Stimulated activated naive CD4-positive, alpha-beta T cell treated with Interleukin-2 at 50 U/mL for 16 hours (primary cell): ENCODE measurements around the gene PDC.
"Not testable (repeated sequence)": the region's sequence is repeated elsewhere in the genome, so short reads cannot be mapped to it uniquely, and the experiment has no call there.

ENCODE experiments used
- DNase-seq: peaks from one replicate; lab custom pipeline; 2025; lab: John Stamatoyannopoulos, UW

Gene PDC

DNA sequence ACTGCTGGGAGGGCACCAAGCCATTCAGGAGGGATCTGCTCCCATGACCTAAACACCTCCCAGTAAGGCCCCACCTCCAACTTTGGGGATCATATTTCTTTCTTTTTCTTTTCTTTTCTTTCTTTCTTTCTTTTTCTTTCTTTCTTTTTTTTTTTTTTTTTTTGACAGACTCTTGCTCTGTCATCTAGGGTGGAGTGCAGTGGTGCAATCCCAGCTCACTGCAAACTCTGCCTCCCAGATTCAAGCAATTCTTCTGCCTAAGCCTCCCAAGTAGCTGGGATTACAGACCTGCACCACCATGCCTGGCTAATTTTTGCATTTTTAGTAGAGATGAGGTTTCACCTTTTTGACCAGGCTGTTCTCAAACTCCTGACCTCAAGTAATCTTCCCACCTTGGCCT lies 4.6 kb upstream of the PDC start:
- not testable (repeated sequence) for DNase-seq

DNA sequence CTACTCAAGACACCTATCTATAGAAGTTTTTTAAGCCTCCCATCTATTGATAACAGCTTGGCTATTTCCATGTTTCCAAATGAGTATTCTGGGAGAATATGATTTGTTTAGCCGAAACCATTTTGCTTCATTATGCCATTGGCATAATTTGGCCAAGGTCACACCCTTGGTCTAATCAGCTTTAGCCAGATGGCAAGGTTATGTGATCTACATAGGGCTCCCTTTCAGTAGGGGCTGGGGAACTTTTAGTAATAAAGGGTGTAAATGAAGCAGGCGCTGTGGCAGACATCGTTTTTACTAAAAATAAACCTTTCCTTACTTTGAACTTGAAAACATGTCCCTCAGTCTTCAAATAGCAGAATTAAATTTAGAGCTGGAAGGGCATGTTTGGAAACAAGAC lies 3.0 kb upstream of the PDC start:
- no peak for DNase-seq

DNA sequence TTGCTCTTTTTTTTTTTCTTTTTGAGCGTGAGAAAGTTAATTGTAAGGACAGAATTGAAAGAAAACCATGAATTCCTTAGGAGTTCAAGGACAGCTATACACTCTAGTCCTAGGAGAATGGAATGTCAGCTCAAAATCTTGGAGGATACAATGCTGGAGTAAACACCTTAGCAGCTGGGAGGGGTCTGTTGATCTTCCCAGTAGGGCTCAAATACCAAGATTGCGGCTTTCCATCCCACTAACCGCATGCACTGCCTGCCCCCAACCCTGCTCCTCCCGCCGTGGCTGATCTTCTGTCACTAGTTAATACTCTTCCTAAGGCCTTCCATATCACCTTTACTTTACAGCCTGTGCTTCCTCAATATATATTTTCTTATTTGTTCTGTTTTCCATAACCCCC lies 2.6 kb upstream of the PDC start:
- no peak for DNase-seq

DNA sequence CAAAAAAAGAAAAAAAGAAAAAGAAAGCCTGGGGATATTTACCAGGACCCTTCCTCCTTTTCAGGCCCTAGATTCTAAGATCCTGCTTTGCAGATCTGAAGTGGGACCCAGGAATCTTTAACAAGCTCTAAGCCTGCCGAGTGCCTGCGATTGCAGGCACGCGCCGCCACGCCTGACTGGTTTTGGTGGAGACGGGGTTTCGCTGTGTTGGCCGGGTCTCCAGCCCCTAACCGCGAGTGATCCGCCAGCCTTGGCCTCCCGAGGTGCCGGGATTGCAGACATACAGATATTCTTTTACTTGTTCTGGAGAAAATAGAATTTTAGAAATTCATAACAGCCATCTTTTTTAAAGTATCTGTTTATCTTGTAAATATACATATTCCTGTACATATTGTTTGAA lies 1.8 kb downstream of the PDC start:
- DNase-seq = not testable (repeated sequence)

DNA sequence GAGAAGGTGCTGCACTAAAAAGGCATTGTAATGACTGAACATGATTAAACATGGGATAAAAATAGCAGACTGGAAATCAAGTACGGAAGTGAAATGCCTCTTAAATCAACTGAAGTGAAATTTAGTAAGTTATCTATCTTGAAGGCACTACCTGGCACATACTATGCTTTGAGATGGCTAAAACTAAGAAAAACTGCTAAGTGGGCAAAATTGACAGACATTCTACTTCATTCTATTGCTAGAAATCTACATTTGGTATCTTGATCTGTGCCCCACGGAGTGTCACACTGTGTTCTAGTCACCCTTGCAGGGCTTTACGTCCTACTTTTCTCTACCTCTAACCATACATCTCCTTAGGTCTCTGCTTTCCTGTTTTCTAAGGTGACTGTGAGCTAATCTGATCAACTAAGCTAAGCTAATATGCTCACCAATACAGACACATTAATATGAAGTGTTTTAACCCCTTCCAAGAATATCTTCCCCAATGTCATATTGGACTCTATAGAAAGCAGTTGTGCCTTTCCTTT lies 4.1 kb downstream of the PDC start:
- DNase-seq = no peak

DNA sequence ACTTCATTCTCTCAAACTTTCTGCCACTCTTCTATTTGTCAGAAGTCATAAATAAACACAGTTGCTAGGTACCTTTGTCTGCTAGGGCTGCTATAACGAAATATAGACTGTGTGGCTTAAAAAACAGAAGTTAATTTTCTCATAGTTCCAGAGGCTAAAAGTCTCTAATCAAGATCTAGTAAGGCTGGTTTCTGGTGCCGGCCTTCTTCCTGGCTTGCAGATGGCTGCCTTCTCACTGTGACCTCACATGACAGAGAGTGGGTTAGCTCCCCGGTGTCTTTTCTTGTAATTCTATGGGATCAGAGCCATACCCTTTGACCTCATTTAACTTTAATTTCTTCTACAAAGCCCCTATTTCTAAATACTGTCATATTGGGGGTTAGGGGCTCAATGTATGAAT lies 5.9 kb downstream of the PDC start:
- DNase-seq = no peak

DNA sequence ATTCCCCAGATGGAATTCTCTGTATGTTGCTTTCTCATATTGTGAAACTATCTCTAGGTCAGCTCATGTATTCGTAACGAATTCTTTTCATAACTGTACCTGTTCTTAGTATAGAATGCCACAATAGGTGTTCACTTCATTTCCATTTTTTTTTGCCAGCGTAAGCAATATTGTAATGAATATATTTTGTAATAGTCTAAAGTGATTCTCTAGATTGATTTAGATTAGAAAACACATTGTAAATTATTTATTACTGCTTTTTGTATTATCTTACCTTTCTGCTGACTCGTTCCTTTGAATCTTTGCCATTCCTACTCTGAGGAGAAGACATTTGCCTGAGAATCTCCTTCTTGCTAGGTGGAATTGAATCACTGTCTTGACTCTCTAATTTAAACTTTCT lies 14.8 kb downstream of the PDC start:
- DNase-seq = no peak

DNA sequence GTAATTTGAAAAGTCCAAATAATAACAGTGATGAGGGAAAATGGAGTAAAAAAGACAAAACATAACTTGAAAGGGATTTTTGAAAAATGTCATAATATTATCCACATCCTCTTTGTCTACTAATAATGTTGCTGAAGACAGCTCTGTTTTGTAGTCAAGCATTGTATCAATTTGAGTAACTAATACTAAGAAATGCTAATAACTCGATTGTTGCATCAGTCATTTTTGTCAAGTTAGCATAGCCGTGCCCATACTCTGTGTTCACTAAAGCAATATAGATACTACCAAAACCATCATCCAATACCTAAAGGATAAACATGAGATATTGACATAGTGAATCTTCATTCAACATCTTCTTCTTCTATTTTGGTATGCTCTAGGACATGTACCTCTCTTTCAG lies 17.3 kb downstream of the PDC start:
- DNase-seq = no peak

DNA sequence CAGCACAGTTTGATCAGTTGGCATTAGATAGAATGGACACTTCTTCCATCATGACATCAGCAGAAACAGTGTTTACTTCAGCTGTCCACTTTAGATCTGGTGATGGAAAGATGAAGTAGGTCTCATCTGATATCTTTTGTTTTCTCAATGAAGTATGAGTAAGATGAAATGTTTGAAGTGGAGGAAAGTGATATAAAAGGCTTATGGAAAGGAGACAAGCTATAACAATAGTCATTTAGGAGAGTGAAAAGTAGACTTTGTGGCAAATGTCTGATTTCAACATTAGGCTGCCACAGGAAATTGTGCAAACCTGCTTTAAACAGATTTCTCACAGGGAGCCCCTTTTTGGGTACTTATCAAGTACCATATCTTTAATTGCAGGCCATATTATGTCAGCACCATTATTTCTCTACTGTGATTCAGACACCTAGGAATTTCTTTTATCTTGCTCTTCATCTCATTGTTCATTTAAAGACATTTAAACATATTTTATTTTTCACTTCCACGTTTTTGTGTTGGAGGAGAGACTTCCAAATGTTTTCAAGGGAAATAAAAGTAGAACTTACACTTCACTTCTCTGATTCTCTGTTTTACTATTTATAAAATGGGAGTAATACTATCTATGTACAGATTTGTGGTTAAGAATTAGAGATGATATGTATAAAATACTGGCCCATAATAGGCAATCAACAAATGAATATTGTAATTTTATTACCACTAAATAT lies 18.1 kb downstream of the PDC start:
- no peak for DNase-seq

DNA sequence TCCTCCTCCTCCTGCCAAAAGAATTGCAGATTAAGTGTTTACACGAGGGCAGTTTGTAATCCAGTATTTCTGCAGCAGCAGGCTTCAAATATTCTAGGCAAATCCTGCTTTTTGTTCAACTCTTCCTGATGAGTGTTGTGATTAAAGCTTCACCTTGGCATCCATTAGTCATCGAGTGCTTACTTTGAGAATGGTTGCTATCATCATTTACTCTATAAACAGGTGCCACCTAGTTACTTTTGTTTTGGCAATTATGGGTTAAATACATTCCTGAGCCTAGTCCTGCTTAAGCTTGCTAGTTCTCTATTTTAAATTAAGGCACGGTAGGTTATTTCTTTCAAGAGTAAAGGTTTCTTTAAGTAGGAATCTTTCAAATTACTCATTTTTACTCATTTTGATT lies 20.3 kb downstream of the PDC start:
- DNase-seq = no peak

DNA sequence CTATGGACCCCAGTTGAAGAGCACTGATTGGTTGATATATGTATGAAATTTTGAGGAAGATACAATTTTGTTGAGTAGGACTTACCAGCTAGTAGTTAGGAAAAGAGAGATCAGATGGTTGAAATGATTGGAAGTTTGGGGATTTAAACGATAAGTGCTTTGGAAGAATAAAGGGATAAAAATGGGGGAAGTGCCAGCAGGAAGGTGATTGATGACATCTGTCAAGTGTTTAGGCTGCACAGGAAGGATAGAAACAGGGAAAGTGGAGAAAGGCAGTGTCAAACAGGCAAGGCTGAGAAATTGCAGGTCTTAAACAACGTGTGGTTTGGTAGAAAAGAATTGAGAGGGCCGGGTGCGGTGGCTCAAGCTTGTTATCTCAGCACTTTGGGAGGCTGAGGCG lies 22.3 kb downstream of the PDC start:
- DNase-seq = no peak

DNA sequence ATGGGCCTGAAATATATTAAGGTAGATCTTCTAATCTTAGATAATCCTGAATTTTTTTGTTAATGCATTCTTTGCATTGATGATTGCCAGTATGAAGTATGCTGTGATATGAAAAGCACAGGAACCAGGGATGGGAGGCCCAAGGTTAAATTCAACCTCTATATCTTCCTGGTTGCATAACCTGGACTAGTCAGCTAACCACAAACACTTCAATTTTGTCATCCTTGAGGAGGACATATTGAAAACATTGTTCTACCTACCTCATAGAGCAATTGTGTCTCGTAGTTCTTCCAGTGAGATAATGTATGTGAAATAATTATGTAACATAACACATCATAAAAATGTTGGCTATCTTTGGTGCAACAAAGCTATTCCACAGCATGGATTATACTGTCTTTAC lies 25.6 kb downstream of the PDC start:
- DNase-seq = no peak

DNA sequence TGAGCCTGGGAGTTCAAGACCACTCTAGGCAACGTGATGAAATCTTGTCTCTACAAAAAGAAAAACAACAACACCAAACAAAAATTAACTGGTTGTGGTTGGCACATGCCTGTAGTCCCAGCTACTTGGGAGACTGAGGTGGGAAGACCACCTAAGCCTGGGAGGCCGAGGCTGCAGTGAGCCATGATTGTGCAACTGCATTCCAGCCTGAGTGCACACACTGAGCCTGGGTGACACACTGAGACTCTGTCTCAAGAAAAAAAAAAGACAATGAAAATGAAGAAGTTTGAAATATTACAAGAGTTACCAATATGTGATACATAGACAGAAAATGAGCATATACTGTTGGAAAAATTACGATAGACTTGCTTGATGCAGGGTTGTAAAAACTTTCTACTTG lies 31.9 kb downstream of the PDC start:
- DNase-seq = no peak

DNA sequence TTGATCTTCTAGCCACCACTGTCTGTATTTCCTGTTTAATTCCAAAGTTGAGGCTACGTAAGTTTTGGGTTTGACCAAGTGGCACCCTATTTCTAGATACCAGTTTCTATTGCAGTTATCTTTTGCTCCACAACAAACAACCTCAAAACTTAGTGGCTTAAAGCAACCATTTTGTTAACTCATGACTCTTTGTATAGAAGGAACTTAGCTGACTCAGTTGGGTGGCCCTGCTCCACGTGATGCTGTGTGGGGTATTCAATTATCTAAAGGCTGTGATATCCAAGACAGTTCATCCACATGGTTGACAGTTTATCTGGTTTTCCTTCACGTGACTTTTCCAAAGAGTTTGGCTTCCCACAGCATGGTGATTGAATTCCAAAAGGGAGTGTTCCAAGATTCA lies 34.8 kb downstream of the PDC start:
- DNase-seq = no peak

DNA sequence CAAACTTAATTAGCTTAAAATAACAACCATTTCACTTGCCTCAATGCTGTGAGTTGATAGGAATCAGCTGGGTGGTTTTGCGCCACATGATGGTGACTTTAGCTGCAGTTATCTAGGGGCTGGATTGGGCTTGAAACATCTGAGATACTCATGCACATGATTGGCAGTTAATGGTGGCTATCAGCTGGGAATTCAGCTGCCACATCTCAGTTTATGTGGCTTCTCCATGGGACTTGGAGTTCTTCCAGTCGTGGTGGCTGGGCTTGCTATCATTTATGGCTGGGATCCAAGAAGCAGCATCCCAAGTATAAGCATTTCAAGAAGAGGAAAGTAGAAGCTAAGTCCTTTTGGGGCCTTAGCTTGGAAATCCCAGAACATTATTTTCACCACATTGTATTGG lies 36.4 kb downstream of the PDC start:
- no peak for DNase-seq

DNA sequence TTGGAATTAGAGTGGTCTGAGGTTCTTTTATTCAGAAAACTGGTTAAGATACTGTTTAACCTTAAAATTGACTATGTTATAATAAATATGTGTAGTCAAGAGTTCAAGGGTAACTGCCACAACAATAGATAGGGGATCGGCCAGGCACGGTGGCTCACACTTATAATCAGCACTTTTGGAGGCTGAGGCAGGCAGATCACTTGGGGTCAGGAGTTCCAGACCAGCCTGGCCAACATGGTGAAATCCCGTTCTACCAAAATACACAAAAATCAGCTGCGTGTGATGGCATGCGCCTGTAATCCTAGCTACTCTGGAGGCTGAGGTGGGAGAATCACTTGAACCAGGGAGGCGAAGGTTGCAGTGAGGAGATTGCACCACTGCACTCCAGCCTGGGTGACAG lies 39.5 kb downstream of the PDC start:
- no peak for DNase-seq

DNA sequence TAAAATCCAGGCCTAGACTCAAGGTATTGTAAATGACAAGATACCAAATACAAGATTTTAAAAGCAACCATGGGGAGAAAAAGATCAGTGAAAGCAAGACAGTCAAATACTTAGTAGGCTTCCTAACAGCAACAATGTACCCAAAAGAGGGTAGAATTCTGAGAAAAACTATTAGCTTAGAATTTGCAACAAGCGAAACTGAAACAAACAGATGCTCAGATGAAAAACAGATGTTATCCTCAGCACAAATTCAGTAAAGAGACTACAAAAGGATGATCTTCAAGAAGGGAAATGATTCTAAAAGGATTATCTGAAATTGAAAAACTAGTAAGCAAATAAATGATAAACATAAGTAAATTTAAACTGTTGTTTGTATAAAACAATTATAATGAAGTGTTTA lies 40.0 kb downstream of the PDC start:
- no peak for DNase-seq

DNA sequence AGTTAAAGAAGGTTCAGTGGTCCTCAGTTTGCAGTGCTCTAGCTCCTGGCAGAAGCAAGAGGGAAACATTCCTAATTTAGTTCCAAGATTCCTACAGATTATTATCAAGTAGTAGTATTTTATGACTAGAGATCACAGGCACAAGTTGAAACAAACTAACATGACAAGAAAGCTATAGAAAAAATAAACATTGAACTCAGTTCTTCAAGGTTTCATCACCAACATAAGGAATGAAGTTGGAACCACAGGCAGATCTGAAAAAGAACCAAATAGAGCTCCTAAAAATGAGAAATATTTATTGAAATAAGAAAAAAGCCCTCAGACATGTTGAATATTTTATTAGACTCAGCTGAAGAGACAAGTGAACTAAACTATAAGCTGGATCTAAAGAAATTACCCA lies 40.6 kb downstream of the PDC start:
- DNase-seq = no peak

DNA sequence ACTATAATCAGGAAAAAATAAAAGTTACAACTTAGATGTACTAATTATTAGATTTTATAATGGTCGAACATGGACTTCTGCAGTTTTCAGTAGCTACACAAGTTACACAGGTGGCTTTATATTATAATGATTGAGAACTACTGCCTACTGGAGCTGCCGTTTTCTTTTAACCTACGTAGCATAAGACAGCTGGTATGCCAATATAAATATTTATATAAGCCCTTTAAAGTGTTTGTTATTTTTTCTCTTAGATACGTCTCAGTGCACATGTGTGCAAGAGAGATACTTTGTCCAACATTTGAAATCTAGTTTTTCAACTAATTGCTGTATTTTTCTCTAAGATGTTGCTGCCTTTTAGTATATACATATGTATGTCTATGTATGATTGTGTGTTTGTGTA lies 42.4 kb downstream of the PDC start:
- DNase-seq = no peak

DNA sequence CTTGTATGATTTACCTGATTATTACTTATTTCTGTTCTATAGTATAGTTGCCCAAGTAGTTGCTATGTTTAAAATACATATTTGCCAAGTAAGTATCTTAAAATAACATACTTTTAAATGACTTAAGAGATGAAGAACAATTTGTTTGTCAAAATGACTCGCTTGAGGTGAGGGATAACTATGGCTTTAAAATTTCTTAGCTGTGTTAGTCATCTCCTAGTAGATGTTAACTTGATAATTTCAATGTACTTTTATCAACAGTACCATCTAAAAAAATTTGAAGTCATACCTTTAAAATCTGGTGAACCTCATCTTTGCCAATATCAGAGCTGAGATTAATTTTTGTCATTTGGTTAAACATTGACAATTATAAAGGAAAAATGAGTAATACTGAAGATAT lies 47.6 kb downstream of the PDC start:
- DNase-seq = no peak

DNA sequence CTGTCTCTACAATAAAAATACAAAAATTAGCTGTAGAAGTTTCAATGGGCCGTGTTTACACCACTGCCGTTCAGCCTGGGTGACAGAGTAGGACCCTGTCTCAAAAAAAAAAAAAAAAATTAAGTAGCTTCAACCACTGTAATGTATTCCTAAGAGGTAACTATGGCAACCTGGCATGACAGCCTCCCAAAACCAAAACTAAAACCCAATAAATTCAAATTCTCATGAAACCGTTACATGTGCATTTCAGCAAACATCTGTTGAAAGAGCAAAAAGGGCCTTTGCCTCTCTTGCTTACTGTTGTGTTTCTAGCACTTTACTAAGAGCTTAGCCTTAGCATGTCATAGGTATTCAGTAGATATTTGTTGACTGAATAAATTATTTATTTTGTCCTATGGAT lies 51.8 kb downstream of the PDC start:
- DNase-seq = no peak

DNA sequence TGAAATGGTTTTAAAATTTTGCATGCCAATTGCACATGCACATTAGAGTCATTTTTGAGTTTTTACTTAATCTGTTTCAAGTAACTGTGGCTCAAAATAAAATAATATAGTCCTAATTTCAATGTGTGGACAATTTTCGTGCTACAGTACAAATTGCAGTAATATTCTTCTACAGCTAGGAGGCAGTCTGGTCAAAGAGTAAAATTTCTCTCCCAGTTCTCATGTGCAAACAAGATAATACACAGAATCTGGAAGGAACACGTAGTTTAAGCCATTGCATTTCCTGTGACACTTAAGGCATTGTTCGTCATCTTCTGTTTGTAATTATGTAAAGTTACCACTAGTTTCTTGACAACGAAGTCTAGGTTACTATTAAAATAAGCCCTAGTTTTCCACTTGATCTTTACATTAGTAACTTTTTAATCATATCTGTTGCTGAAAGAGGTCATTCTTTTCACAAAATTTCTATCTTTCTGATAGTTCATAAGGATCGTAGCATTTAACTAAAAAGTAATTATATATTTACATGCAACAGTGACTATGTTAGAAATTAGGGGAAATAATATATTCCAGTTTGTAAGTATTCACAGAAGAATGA lies 56.4 kb downstream of the PDC start:
- DNase-seq = no peak

DNA sequence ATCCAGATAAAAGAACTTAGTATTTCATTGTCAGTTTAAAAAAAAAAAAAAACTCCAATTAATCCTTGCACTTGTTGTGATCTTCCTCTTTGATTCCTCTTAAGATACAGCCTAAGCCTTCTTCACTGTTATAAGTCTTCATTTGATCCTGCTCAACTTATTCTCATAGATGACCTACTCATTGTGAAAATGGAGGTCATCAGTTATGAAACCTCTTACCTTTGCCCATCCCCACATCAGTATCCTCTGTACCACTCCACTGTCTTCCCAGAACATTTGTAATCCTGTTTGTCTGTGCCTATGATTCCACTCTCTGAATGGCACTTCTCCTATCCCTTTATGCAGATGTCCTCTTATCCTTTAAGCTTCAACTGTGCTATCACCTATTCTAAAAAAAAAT lies 57.3 kb downstream of the PDC start:
- DNase-seq = no peak

DNA sequence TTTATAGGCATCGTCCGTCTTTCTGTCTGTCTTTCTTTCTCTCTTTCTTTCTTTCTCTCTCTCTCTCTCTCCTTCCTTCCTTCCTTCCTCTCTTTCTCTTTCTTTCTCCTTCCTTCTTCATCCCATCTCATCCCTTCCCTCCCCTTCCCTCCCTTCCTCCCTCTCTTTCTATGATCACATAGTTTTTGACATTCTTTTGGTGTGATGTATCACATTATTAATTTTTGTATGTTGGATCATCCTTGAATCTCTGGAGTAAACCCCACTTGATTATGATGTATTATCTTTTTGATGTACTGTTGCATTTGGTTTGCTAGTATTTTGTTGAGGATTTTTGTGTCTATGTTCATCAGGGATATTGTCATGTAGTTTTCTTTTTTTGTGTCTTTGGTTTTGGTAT lies 59.5 kb downstream of the PDC start:
- not testable (repeated sequence) for DNase-seq
